GM18499 (cell line): ENCODE measurements around the gene TASOR2.

ENCODE experiments used
- ATAC-seq: cut with Tn5 transposase; IDR thresholded peaks from one replicate; pipeline ENCODE4 v1.9.1; 2021; ENCODE audit warnings: moderate number of reproducible peaks; ENCODE audit not compliant: insufficient read depth, unreplicated experiment

TASOR2 gene

DNA sequence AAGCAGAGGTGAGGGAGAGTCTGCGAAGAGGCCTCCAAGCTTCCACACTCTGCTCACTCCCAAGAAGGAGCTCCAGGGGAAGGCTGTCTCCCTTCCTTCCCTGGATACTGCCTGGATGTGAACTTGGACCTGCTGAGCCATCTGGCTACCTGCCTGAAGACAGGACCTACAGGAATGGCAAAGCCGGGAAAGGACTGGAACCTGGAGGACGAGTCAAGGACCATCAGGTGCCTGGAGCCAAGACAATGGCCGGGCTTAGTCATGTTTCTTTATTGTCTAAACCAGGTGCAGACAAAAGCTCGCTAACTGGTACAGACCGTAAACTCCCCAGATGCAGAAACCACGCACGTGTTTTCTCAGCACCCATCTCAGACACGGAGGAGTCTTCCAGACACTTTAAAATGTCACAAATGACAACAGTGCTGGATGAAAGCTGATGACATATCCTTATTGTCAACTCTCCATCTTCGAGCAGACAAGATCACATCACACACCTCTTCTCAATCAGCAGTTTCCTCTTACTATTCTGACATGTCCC, 30.4 kb upstream of the TASOR2 start:
- ATAC-seq, result no peak

- ATAC-seq, result no peak
Observed at GRCh38 chr10:5655121-5655520, 29.5 kb upstream of the TASOR2 start.

DNA sequence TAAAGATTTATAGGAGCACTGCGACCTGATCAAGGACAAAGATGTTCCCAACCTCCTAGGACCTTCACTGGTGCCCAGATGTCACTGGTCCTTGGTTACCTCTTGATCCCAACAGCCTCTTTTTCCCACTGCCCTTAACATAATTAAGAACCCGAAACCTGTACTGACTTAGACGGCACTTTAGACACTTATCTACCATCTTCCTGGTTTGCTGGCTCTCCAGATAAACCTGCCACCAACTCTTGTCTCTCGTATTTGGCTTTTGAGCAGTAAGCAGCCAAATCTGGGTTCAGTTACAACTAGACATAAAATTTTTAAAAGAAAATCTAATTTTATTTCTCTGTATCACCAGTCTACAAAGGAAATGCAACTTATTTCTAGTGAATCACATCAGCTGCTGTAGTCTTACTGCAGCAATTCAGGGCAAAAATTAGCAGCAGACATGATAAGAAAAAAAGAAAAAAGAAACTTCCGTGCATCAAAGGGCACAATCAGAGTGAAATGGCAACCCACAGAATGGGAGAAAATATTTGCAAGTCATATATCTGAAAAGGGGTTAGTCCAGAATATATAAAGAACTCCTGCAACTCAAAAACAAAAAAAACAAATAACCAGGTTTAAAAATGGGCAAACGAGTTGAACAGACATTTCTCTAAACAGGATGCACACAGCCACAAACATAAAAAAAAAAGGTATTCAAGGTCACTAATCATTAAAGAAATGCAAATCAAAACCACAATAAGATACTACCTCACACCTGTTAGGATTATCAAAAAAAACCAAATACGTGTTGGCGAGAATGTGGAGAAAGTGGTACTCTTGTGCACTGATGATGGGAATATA, 27.7 kb upstream of the TASOR2 start:
- no peak for ATAC-seq

DNA sequence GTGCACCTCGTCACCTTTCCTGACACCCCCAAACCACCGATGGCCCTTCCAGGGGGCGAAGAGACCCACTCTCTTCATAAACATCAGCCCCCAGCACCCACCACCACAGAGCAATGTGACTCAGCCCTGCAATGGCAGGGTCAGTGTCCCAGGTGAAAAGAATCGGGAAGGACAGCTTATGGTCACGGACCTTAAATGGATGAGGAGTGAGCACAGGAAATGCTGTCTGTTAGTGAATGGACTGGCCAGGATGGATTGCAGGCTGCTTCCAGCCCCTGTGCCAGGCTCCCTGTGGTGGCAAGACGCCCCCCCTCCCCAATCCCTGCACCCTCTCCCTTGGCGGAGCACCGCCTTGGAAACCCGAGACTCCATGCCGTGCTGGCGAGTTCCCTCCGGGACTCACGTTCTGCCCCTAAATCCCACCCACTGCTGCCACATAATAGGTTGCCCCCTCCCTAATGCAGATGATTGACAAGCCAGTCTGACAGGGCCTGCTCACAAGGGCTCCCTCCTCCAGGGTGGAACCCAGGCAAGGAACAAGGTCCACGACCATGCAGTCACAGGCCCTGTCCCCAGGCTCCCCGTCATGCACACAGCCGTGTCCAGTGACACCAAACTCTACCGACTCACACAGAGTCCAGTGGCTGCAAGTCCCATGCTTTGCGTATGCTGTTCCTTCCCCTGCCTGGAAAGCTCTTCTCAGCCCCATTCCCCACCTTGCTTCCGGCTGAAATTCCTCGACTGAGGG, 25.6 kb upstream of the TASOR2 start:
- ATAC-seq, result no peak

GRCh38 chr10:5659702-5660528, 24.7 kb upstream of the TASOR2 start:
- ATAC-seq, result no peak

GRCh38 chr10:5661043-5661442, 23.6 kb upstream of the TASOR2 start:
- ATAC-seq, result no peak

- no peak for ATAC-seq
Observed at GRCh38 chr10:5662708-5663579, 21.7 kb upstream of the TASOR2 start.

- ATAC-seq, result no peak
Observed at GRCh38 chr10:5663692-5664427, 20.8 kb upstream of the TASOR2 start.

- no peak for ATAC-seq
Observed at GRCh38 chr10:5665373-5666007, 19.1 kb upstream of the TASOR2 start.

DNA sequence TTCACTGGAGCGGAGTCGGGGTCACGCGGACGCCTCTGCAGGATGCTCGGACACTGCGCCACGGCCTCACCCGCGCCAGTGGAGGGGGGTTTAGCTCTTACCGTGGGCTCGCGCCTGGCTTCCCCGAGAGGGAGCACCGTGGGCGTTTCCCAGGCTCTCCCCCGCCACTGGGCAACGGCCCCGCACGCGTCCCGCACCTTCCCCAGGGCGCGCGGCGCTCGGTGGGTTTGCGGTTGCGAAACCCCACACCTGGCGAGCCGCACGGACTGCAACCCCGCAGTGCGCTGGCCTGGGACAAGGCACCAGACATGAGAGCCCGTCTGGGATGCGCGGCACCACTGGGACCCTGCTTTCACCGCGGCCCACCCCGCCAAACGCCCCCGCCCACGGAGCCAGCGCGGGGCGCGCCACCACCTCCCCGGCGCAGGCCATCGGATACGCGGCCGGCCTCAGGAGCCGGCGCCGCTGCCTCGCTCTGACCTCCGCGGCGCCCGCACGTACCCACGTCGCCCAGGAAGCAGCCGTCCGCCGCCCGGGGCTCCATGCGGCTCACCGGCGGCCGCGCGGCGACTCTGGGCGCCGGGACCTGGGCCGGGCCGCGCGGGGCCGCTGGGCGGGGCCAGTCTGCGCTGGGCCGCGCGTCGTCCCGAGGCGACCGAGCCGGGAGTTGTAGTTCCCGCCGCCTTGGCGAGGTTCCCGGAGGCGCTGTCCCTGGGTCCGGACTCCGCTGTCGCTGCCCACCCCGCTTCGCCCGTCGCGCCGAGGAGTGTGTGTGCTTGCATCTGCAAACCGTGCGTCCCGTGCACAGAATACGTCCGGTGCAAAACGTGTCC, 18.4 kb upstream of the TASOR2 start, which contains the start of gene ASB13:
ASB13 (minus strand) TSS at position 588 of the 833 bp plus-strand sequence; CDS start at position 544, 44 bp downstream.
- no peak for ATAC-seq

DNA sequence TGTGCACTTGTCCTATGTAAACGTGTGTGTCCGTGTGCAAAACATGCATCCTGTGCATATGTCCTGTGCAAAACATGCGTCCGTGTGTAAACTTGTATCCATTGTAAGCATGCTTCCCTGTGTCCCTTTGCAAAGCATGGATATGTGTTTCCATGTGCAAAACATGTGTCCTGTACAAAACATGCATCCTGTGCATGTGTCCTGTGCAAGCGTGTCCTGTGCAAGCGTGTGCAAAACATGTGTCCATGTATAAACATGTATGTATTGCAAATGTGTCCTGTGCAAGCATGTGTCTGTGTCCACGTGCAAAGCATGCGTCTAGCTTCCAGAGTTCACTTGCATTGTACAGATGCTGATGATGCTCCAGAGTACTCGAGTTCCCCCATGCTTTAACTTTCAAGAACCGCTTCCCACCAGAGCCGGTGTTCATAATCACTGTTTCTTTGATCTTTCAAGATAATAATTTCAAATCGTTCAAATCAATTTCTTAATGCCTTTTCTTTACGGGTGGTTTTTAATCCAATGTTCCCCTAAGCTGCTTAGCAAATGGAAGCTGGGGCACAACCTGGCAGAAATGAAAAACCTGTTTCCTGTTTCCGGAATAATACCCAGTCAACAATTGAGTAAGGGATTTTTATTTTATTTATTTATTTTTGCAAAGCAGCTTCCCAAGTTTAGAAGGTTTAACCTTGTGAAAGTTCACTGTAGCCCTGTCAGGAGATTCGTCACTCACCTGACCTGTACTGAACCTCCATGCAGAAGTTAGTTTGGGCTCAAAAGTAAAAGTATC, 17.6 kb upstream of the TASOR2 start:
- ATAC-seq, result no peak

DNA sequence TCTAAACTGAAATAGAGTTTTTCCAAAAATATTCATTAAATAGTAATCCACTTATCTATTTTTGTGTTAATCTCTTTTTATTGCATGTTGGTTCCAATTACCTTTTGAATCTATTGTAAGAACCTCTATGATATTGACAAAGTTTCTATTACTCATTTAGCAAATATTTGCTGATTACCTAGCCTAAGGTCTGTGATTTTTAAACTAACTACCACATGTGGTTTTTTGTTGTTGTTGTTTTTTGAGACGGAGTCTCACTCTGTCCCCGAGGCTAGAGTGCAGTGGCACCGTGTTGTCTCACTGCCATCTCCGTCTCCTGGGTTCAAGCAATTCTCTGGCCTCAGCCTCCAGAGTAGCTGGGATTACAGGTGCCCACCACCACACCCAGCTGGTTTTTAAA, 16.2 kb upstream of the TASOR2 start:
- no peak for ATAC-seq

DNA sequence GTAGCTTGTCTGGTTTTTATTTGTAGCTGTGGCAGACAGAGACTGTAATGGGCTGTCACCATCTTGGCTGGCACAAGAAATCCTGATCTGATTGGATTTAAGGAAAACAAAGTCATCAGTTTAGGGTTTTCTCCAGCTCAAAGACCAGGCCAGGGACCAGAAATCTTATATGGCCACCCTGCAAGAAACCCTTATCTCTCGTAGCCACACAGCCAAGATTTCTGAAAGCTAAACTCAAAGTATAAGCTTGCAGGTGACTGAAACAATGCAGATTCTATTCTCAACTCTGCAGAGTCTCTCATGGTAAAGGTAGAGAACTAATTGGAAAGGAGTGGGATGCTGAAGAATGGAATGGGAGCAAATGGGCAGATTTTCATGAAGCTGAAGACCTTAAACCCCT, 15.0 kb upstream of the TASOR2 start:
- no peak for ATAC-seq

DNA sequence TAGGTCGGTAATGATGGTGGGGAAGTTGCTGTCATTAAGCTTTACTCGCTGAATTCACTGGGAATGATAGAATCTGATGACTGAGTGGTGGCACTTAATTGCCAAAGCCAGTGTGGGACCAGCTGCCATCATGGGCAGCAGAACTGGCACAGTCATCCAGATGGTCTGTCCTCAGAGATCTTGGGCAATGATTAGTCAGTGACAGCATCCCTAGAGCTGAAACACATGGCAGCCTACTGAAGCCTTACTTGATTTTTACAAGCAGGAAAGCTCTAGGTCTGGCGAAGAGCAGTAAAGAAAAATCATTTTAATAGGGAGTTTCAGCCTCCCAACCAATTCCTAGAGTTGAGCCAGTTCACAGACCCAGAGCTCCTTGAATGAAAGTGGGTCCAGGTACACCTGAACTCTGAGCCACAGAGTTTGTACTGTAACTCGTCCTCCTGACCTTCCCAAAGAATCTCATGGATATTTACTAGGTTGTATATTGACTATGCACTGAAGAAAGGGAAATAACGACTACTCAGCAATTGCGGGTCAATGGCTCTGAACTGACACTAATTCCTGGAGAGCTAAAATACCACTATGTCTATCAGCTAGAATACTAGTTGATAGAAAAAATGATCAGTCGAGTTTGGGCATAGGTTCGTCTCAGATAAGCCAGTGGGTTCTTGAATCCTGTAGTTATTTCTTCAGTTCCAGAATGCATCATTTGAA, 13.8 kb upstream of the TASOR2 start:
- ATAC-seq, result no peak

GRCh38 chr10:5678397-5679036, 6.1 kb upstream of the TASOR2 start:
- no peak for ATAC-seq

DNA sequence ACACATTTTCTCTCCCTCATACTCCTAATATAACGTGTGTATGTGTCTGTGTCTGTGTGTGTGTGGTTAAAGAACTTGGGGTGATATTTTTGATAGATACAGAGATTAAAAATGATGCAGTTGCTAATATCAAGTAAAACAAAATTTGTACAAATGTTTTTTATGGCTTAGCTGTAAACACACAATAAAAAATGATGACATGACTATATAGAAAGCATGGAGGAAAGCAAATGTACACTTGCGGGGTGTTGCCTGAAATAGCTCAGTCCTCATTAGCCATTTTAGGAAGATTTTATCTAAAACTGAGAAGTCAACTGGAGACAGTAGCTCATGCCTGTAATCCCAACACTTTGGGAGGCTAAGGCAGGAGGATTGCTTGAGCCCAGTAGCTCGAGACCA, 5.6 kb upstream of the TASOR2 start:
- no peak for ATAC-seq
